Measurements from ENCODE around the gene CCDC191. TPM values are rescaled to one million over a fixed set of nuclear protein-coding genes. Genes with fewer than 3 reads are reported as not detected.

The CCDC191 gene
- total RNA-seq, 1 donor from 2014 or later: 4.9 TPM

- H3K4me3 ChIP-seq: no peak overlapping the region
- Mint-ChIP-seq H3K36me3 (peaks cover 3% of the 10 kb centered on the region), H3K27me3 (ENCODE audit: insufficient read depth, low read depth) (peaks cover 8% of the 10 kb centered on the region), H3K4me3 (no peak overlapping the region), H3K27ac (no peak overlapping the region), H3K9me3 (no peaks in the 10 kb centered on the region), H3K4me1 (peaks cover 3% of the 10 kb centered on the region)
- no peaks in the 10 kb centered on the region for H3K36me3 ChIP-seq
- TF ChIP-seq, protein P1, sequence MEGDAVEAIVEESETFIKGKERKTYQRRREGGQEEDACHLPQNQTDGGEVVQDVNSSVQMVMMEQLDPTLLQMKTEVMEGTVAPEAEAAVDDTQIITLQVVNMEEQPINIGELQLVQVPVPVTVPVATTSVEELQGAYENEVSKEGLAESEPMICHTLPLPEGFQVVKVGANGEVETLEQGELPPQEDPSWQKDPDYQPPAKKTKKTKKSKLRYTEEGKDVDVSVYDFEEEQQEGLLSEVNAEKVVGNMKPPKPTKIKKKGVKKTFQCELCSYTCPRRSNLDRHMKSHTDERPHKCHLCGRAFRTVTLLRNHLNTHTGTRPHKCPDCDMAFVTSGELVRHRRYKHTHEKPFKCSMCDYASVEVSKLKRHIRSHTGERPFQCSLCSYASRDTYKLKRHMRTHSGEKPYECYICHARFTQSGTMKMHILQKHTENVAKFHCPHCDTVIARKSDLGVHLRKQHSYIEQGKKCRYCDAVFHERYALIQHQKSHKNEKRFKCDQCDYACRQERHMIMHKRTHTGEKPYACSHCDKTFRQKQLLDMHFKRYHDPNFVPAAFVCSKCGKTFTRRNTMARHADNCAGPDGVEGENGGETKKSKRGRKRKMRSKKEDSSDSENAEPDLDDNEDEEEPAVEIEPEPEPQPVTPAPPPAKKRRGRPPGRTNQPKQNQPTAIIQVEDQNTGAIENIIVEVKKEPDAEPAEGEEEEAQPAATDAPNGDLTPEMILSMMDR (IDR thresholded peaks at IDR 0.05): no peak
- TF ChIP-seq EZH2phosphoT487 (IDR thresholded peaks at IDR 0.05) (no peak), EZH2 (IDR thresholded peaks at IDR 0.05) (no peak)
- H3F3A ChIP-seq (ENCODE audit: low read depth): peaks cover 5% of the 10 kb centered on the region
- no peak overlapping the region for H2AFZ ChIP-seq (replicated peaks)
- no peak for DNase-seq (ENCODE audit: low spot score)
- H3K9me3 ChIP-seq (ENCODE audit: low read depth): no peaks in the 10 kb centered on the region
- peaks cover 11% of the 10 kb centered on the region for H3K4me1 ChIP-seq
- no peak overlapping the region for H3K4me2 ChIP-seq
- H3K79me2 ChIP-seq (ENCODE audit: low read depth): no peaks in the 10 kb centered on the region
- no peak overlapping the region for H3K27ac ChIP-seq
- H3K9ac ChIP-seq: no peak overlapping the region
- H4K20me1 ChIP-seq (ENCODE audit: low read depth): no peaks in the 10 kb centered on the region
- H3K27me3 ChIP-seq: peaks cover 18% of the 10 kb centered on the region
These were observed 102.6 kb downstream of the CCDC191 start for GRCh38 chr3:113953677-113954076.

DNA sequence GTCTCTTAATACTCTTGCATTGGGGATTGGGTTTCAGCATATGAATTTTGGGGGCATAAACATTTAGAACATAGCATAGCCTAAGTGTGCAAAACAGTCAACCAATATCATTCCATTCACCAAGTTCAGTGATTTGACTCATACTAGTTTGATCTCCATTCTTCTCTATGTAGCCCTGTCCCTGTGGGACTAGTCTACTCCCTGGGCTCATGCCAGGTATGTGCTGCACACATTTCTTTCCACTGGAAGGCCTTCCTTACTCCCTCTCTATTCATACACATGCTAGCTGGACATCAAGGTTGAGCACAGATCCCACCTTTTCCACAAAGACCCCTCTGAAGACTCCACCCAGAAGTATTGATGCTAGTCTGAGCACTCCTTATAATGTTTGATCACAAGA is 103.4 kb downstream of the CCDC191 start:
- no peak overlapping the region for H3K27ac Mint-ChIP-seq
- Histone ChIP-seq H3K4me3 (no peak overlapping the region), H3K4me1 (peaks cover 18% of the 10 kb centered on the region), H3K4me2 (no peak overlapping the region), H3K9ac (no peak overlapping the region), H3F3A (ENCODE audit: low read depth) (peaks cover 12% of the 10 kb centered on the region), H3K27me3 (peaks cover 25% of the 10 kb centered on the region), H3K9me3 (ENCODE audit: low read depth) (no peaks in the 10 kb centered on the region), H2AFZ (replicated peaks) (no peak overlapping the region), H4K20me1 (ENCODE audit: low read depth) (no peaks in the 10 kb centered on the region), H3K36me3 (no peaks in the 10 kb centered on the region), H3K79me2 (ENCODE audit: low read depth) (no peaks in the 10 kb centered on the region), H3K27ac (no peak overlapping the region)
- peaks cover 3% of the 10 kb centered on the region for H3K36me3 Mint-ChIP-seq
- no peak overlapping the region for H3K4me3 Mint-ChIP-seq
- peaks cover 5% of the 10 kb centered on the region for H3K4me1 Mint-ChIP-seq
- TF ChIP-seq, protein P1 (IDR thresholded peaks at IDR 0.05): no peak
- no peak for TF ChIP-seq EZH2phosphoT487 (IDR thresholded peaks at IDR 0.05)
- TF ChIP-seq EZH2 (IDR thresholded peaks at IDR 0.05): no peak
- H3K27me3 Mint-ChIP-seq (ENCODE audit: insufficient read depth, low read depth): peaks cover 11% of the 10 kb centered on the region
- H3K9me3 Mint-ChIP-seq: no peaks in the 10 kb centered on the region
- no peak for DNase-seq (ENCODE audit: low spot score)

GRCh38 chr3:113948015-113948917 is 108.1 kb downstream of the CCDC191 start:
- no peaks in the 10 kb centered on the region for H4K20me1 ChIP-seq (ENCODE audit: low read depth)
- Mint-ChIP-seq H3K27ac (no peak overlapping the region), H3K4me1 (peaks cover 8% of the 10 kb centered on the region), H3K27me3 (ENCODE audit: insufficient read depth, low read depth) (peaks cover 17% of the 10 kb centered on the region), H3K4me3 (peak overlapping the region; percentile 77), H3K36me3 (peaks cover 3% of the 10 kb centered on the region), H3K9me3 (no peaks in the 10 kb centered on the region)
- peak; percentile 79 for DNase-seq (ENCODE audit: low spot score)
- peak overlapping the region; percentile 99 for H3K4me2 ChIP-seq
- peaks cover 13% of the 10 kb centered on the region for H3K4me1 ChIP-seq
- peaks cover 57% of the 10 kb centered on the region for H3K27me3 ChIP-seq
- H3K36me3 ChIP-seq: no peaks in the 10 kb centered on the region
- no peak overlapping the region for H3K9ac ChIP-seq
- H2AFZ ChIP-seq (replicated peaks): peak overlapping the region; percentile 86
- H3K27ac ChIP-seq: no peak overlapping the region
- H3K4me3 ChIP-seq: peak overlapping the region; percentile 65
- peaks cover 17% of the 10 kb centered on the region for H3F3A ChIP-seq (ENCODE audit: low read depth)
- no peak for TF ChIP-seq EZH2 (IDR thresholded peaks at IDR 0.05)
- TF ChIP-seq, protein P1 (IDR thresholded peaks at IDR 0.05): no peak
- no peak for TF ChIP-seq EZH2phosphoT487 (IDR thresholded peaks at IDR 0.05)
- no peaks in the 10 kb centered on the region for H3K79me2 ChIP-seq (ENCODE audit: low read depth)
- no peaks in the 10 kb centered on the region for H3K9me3 ChIP-seq (ENCODE audit: low read depth)

Data from neural progenitor cell (in vitro differentiated cells).